ENCODE measurements around the gene EFL1.

DNA sequence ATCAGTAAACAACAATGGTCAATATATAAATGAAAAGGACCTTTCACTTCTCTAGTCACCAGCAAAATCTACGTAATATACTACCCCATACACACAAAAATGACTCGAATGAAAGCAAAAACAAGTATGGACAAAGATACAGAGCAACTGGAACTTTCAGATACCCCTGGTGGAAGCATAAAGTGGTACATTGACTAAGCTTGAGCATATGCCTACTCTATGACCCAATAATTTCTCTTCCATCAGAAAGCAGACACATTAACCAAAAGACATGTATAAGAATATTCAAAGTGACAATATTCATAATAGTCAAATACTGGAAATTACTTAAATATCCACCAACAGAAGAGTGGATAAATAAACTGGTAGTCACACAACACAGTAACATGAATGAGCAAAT, 86.0 kb downstream of the EFL1 start:
- TF ChIP-seq POLR2AphosphoS5 (IDR thresholded peaks at IDR 0.05; ENCODE audit: insufficient read depth in 1 of 2, low read depth in 1 of 2), result no peak
- TF ChIP-seq, protein P1, sequence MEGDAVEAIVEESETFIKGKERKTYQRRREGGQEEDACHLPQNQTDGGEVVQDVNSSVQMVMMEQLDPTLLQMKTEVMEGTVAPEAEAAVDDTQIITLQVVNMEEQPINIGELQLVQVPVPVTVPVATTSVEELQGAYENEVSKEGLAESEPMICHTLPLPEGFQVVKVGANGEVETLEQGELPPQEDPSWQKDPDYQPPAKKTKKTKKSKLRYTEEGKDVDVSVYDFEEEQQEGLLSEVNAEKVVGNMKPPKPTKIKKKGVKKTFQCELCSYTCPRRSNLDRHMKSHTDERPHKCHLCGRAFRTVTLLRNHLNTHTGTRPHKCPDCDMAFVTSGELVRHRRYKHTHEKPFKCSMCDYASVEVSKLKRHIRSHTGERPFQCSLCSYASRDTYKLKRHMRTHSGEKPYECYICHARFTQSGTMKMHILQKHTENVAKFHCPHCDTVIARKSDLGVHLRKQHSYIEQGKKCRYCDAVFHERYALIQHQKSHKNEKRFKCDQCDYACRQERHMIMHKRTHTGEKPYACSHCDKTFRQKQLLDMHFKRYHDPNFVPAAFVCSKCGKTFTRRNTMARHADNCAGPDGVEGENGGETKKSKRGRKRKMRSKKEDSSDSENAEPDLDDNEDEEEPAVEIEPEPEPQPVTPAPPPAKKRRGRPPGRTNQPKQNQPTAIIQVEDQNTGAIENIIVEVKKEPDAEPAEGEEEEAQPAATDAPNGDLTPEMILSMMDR (IDR thresholded peaks at IDR 0.05), result no peak
- TF ChIP-seq POLR2A (IDR thresholded peaks at IDR 0.05), result no peak
